Calu3 (cell line): ENCODE measurements around the gene TNIK. TPM values are rescaled to one million over a fixed set of nuclear protein-coding genes. Genes with fewer than 3 reads are reported as not detected.

ENCODE experiments used
- BruUV-seq: library from RNA; stranded (reverse); fragments of 400-500 nt; replicated peaks from 2 replicates; lab custom pipeline; 2021; lab: Mats Ljungman, UMichigan
- CTCF ChIA-PET: fragments of 300-600 bp; sonication (Branson Sonifier 250); formaldehyde crosslinking; loops from one replicate; lab custom pipeline; 2022; ENCODE audit warnings: antibody characterized with exemption; lab: Charles Lee
- DNase-seq: peaks from one replicate; pipeline ENCODE4 v3.0.0; 2022
- H3K27ac Mint-ChIP-seq: one replicate; pipeline ENCODE4 v1.8.0; 2022; ENCODE audit warnings: mixed read lengths; ENCODE audit not compliant: unreplicated experiment
- H3K27me3 Mint-ChIP-seq: one replicate; pipeline ENCODE4 v1.8.0; 2022; ENCODE audit warnings: mixed read lengths; ENCODE audit not compliant: unreplicated experiment
- H3K36me3 Mint-ChIP-seq: one replicate; pipeline ENCODE4 v1.8.0; 2022; ENCODE audit warnings: mild to moderate bottlenecking, moderate library complexity, mixed read lengths; ENCODE audit not compliant: insufficient read depth, unreplicated experiment
- H3K4me1 Mint-ChIP-seq: one replicate; pipeline ENCODE4 v1.8.0; 2022; ENCODE audit warnings: mild to moderate bottlenecking, low read depth, mixed read lengths; ENCODE audit not compliant: unreplicated experiment
- H3K4me3 Mint-ChIP-seq: one replicate; pipeline ENCODE4 v1.8.0; 2022; ENCODE audit warnings: mild to moderate bottlenecking, low read depth, moderate library complexity, mixed read lengths; ENCODE audit not compliant: unreplicated experiment
- H3K9me3 Mint-ChIP-seq: one replicate; pipeline ENCODE4 v1.8.0; 2022; ENCODE audit warnings: low read depth, mixed read lengths; ENCODE audit not compliant: unreplicated experiment
- intact Hi-C: fragments of 100-400 bp; cut with micrococcal nuclease; formaldehyde crosslinking; loops from one replicate; pipeline ENCODE4 v1.10.0; 2022; ENCODE audit not compliant: unreplicated experiment
- microRNA-seq: library from miRNA; unstranded; fragments of <30 nt; microRNA quantifications from one replicate; pipeline ENCODE4 v1.2.0, GENCODE V29; 2022
- total RNA-seq: library from RNA; stranded (reverse); gene quantifications from 2 replicates; pipeline ENCODE4 v1.2.3, GENCODE V29; 2022
- TF ChIP-seq, protein P1 (sequence below): fragments of 200-600 bp; IDR thresholded peaks from one replicate; pipeline ENCODE4 v1.8.0; 2022; ENCODE audit warnings: antibody characterized with exemption; ENCODE audit not compliant: unreplicated experiment

Gene TNIK
- total RNA-seq, 1 experiment from 2014 or later = 19.7 TPM

DNA sequence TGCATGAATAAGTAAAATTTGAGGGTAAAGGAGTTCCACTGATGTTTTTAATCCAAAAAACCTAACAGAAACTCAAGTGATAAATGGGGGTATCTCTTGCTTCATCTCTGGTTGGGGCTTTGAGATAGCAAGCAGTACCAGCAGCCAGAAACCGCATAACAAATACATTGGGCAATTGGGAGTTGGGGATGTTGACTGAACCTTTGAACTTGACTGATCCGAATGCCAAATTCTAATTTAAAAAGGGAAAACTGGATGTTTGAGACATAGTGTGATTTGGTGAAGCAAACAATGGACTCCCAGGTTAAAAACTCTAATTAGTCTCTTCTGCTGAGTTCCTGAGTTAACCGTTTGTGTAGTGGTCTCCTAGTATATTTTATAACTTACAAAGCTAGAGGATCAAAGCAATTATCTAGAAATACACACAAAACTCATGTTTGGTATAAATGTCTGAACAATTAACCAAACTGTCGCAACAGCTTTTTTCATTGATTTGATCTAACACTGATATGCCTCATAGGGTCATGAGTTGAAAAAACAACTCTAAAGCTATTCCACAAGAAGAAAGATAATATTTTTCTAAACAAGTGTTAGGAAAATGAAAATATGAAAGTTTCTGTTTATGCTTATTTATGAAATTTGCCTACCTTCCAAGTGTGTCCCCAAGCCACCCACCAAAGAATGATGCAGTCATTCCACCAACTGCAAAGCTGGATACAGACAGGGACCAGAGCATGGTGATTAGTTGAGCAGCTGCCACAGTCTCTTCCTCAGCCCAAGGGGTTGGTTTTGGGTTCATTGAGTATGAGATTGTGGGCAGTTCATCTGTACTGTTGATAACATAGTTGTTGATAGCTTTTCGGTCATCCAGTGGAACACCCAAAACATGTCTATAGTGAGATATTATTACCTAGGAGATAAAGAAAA lies 446.1 kb downstream of the TNIK start:
- H3K27me3 Mint-ChIP-seq = no peaks in the 10 kb centered on the region
- intact Hi-C loops = no loop called here
- no TSS peak for BruUV-seq
- TF ChIP-seq, protein P1, sequence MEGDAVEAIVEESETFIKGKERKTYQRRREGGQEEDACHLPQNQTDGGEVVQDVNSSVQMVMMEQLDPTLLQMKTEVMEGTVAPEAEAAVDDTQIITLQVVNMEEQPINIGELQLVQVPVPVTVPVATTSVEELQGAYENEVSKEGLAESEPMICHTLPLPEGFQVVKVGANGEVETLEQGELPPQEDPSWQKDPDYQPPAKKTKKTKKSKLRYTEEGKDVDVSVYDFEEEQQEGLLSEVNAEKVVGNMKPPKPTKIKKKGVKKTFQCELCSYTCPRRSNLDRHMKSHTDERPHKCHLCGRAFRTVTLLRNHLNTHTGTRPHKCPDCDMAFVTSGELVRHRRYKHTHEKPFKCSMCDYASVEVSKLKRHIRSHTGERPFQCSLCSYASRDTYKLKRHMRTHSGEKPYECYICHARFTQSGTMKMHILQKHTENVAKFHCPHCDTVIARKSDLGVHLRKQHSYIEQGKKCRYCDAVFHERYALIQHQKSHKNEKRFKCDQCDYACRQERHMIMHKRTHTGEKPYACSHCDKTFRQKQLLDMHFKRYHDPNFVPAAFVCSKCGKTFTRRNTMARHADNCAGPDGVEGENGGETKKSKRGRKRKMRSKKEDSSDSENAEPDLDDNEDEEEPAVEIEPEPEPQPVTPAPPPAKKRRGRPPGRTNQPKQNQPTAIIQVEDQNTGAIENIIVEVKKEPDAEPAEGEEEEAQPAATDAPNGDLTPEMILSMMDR = no peak
- no peak overlapping the region for H3K27ac Mint-ChIP-seq
- H3K4me3 Mint-ChIP-seq = no peak overlapping the region
- H3K4me1 Mint-ChIP-seq = peaks cover 17% of the 10 kb centered on the region
- CTCF ChIA-PET = interaction anchor here (0.7 to 2.1 kb wide), 3 partner anchors 16 to 90 kb away, joined by 4 to 7 read pairs (median 4); no protein-coding TSS in a partner anchor
- DNase-seq = no peak
- no peaks in the 10 kb centered on the region for H3K9me3 Mint-ChIP-seq
- H3K36me3 Mint-ChIP-seq = no peaks in the 10 kb centered on the region

DNA sequence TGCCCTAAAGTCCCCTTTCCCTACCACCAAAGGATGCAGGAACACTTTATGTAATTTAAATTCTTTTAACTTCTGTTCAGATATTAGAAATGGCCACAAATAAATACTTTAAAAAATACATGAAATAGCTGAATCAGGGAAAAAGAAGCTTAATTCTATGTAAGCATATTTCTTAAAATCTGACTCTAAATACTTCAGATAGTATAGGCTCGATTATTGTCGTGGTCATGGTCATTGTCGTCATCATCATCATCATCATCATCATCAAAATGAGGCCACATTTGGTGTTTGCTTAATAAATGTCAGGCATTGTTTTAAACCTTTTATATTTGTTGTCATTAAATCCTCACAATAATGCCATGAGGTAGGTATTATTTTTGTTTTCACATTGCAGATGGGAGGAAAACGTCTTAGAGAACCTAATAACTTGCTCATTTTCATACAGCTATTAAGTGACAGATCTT lies 448.3 kb downstream of the TNIK start:
- Mint-ChIP-seq H3K36me3 (no peaks in the 10 kb centered on the region), H3K27me3 (no peaks in the 10 kb centered on the region), H3K4me1 (no peaks in the 10 kb centered on the region), H3K4me3 (no peak overlapping the region), H3K9me3 (no peaks in the 10 kb centered on the region), H3K27ac (no peak overlapping the region)
- no peak for DNase-seq
- intact Hi-C loops = no loop called here
- TF ChIP-seq, protein P1 = no peak
- BruUV-seq = no TSS peak
- CTCF ChIA-PET = interaction anchor here (0.6 kb wide), 1 partner anchor 1609 kb away, joined by 4 read pairs; no protein-coding TSS in a partner anchor

Small RNA genes lying within 50 kb of the gene (microRNA-seq; reads per million reads assigned to microRNA genes)
- gene MIR569 = not detected
